Parathyroid adenoma (tissue), 2 donors: ENCODE data around the gene OR51Q1.

Experiments
- H2AFZ ChIP-seq: fragments of 300-600 bp; sonication (generic); one replicate; pipeline ENCODE4 v1.7.0; 2017; ENCODE audit warnings: antibody characterized with exemption, mild to moderate bottlenecking
- H3K27ac ChIP-seq: fragments of 300-600 bp; sonication (generic); one replicate; pipeline ENCODE4 v1.7.0; 2017
- H3K27me3 ChIP-seq: fragments of 300-600 bp; sonication (generic); one replicate; pipeline ENCODE4 v1.7.0; 2017; ENCODE audit warnings: low read length; ENCODE audit not compliant: control insufficient read depth, insufficient read depth
- H3K36me3 ChIP-seq: fragments of 300-600 bp; sonication (generic); one replicate; pipeline ENCODE4 v1.7.0; 2017; ENCODE audit warnings: low read length; ENCODE audit not compliant: control insufficient read depth, insufficient read depth
- H3K4me1 ChIP-seq: fragments of 300-600 bp; sonication (generic); one replicate; pipeline ENCODE4 v1.7.0; 2017; ENCODE audit warnings: control low read depth
- H3K4me2 ChIP-seq: fragments of 300-600 bp; sonication (generic); one replicate; pipeline ENCODE4 v1.7.0; 2017; ENCODE audit warnings: low read length
- H3K4me3 ChIP-seq: fragments of 300-600 bp; sonication (generic); one replicate; pipeline ENCODE4 v1.7.0; 2017; ENCODE audit warnings: low read depth, low read length
- H3K79me2 ChIP-seq: fragments of 300-600 bp; sonication (generic); one replicate; pipeline ENCODE4 v1.7.0; 2017; ENCODE audit warnings: control low read depth
- H3K9ac ChIP-seq: fragments of 300-600 bp; sonication (generic); one replicate; pipeline ENCODE4 v1.7.0; 2017; ENCODE audit warnings: mild to moderate bottlenecking
- H3K9me3 ChIP-seq: fragments of 300-600 bp; sonication (generic); one replicate; pipeline ENCODE4 v1.7.0; 2017; ENCODE audit warnings: low read length; ENCODE audit not compliant: control insufficient read depth
- CTCF ChIP-seq: fragments of 300-600 bp; sonication (generic); IDR thresholded peaks from one replicate; pipeline ENCODE4 v1.7.0; 2017; ENCODE audit warnings: antibody characterized with exemption, mild to moderate bottlenecking
- donor health status: primary hyperparathyroidism.

The OR51Q1 gene

GRCh38 chr11:5441414-5441813, 19.5 kb downstream of the OR51Q1 start, which contains the start of gene OR51I1:
Gene OR51I1 (minus strand): TSS chr11:5441514. CDS start chr11:5441514, 0 bp downstream.
- no peak within 1 kb of the TSS for H3K27ac ChIP-seq
- no peaks in the 10 kb centered on the region for H3K79me2 ChIP-seq
- no peaks in the 10 kb centered on the region for H3K36me3 ChIP-seq
- H3K4me3 ChIP-seq, result no peak within 1 kb of the TSS
- no peaks in the 10 kb centered on the region for H3K27me3 ChIP-seq
- H2AFZ ChIP-seq, result no peak within 1 kb of the TSS
- H3K4me2 ChIP-seq, result no peak within 1 kb of the TSS
- H3K4me1 ChIP-seq, result no peaks in the 10 kb centered on the region
- TF ChIP-seq CTCF, result no peak
- no peaks in the 10 kb centered on the region for H3K9me3 ChIP-seq
- no peak within 1 kb of the TSS for H3K9ac ChIP-seq

GRCh38 chr11:5443835-5444393, 22.0 kb downstream of the OR51Q1 start:
- H3K27me3 ChIP-seq, result no peaks in the 10 kb centered on the region
- no peaks in the 10 kb centered on the region for H3K9me3 ChIP-seq
- H3K27ac ChIP-seq, result no peak overlapping the region
- TF ChIP-seq CTCF, result no peak
- no peaks in the 10 kb centered on the region for H3K36me3 ChIP-seq
- no peaks in the 10 kb centered on the region for H3K4me1 ChIP-seq
- no peaks in the 10 kb centered on the region for H3K79me2 ChIP-seq
- H3K4me2 ChIP-seq, result no peak overlapping the region
- no peak overlapping the region for H3K9ac ChIP-seq
- no peak overlapping the region for H3K4me3 ChIP-seq
- no peak overlapping the region for H2AFZ ChIP-seq

GRCh38 chr11:5449023-5449422, 27.1 kb downstream of the OR51Q1 start, which contains the start of gene OR51I2:
Gene OR51I2 (plus strand): TSS chr11:5449323. CDS start chr11:5453489, 4,166 bp downstream.
- Histone ChIP-seq H2AFZ (no peak within 1 kb of the TSS), H3K4me1 (no peaks in the 10 kb centered on the region), H3K9ac (no peak within 1 kb of the TSS), H3K36me3 (no peaks in the 10 kb centered on the region), H3K79me2 (no peaks in the 10 kb centered on the region), H3K4me2 (no peak within 1 kb of the TSS), H3K27ac (no peak within 1 kb of the TSS), H3K9me3 (no peaks in the 10 kb centered on the region), H3K4me3 (no peak within 1 kb of the TSS), H3K27me3 (no peaks in the 10 kb centered on the region)
- TF ChIP-seq CTCF, result no peak

GRCh38 chr11:5449432-5449831, 27.5 kb downstream of the OR51Q1 start:
- Histone ChIP-seq H3K27me3 (no peaks in the 10 kb centered on the region), H3K9ac (no peak overlapping the region), H3K4me3 (no peak overlapping the region), H3K79me2 (no peaks in the 10 kb centered on the region), H3K4me1 (no peaks in the 10 kb centered on the region), H3K36me3 (no peaks in the 10 kb centered on the region), H3K9me3 (no peaks in the 10 kb centered on the region), H2AFZ (no peak overlapping the region), H3K4me2 (no peak overlapping the region), H3K27ac (no peak overlapping the region)
- TF ChIP-seq CTCF, result no peak

GRCh38 chr11:5460983-5461621, 39.2 kb downstream of the OR51Q1 start:
- no peak overlapping the region for H3K27ac ChIP-seq
- H3K4me2 ChIP-seq, result no peak overlapping the region
- no peaks in the 10 kb centered on the region for H3K4me1 ChIP-seq
- no peak overlapping the region for H3K4me3 ChIP-seq
- H3K79me2 ChIP-seq, result no peaks in the 10 kb centered on the region
- no peak overlapping the region for H3K9ac ChIP-seq
- H3K9me3 ChIP-seq, result no peaks in the 10 kb centered on the region
- no peaks in the 10 kb centered on the region for H3K36me3 ChIP-seq
- no peak for TF ChIP-seq CTCF
- no peaks in the 10 kb centered on the region for H3K27me3 ChIP-seq
- no peak overlapping the region for H2AFZ ChIP-seq
